ENCODE results near the gene SHC4.

SHC4 gene

GRCh38 chr15:48963524-48964113 lies at the start of gene SHC4:
Gene SHC4 (minus strand): TSS chr15:48963919. CDS start chr15:48963015, 904 bp downstream.
- ChIA-PET CTCF (interaction anchor here (1.3 to 3.2 kb wide), 8 partner anchors 9 to 102 kb away, joined by 3 to 14 read pairs (median 5); partner anchors contain the start of gene EID1), POLR2A (no interaction called here)
- TF ChIP-seq CTCF (IDR thresholded peaks at IDR 0.05; ENCODE audit: control extremely low read depth, extremely low read depth, low read depth, missing control alignments), result no peak
- peak; percentile 60 for DNase-seq (ENCODE audit: extremely low spot score)

- POLR2A ChIA-PET, result no interaction called here
- CTCF ChIA-PET, result interaction anchor here (1.2 to 1.7 kb wide), 2 partner anchors 10 to 24 kb away, joined by 3 to 4 read pairs; no protein-coding TSS in a partner anchor
- no peak for TF ChIP-seq CTCF (IDR thresholded peaks at IDR 0.05; ENCODE audit: control extremely low read depth, extremely low read depth, low read depth, missing control alignments)
- no peak for DNase-seq (ENCODE audit: extremely low spot score)
These were observed 35.6 kb upstream of the SHC4 start for GRCh38 chr15:48999314-48999713.

- no peak for TF ChIP-seq CTCF (IDR thresholded peaks at IDR 0.05; ENCODE audit: control extremely low read depth, extremely low read depth, low read depth, missing control alignments)
These were observed 32.6 kb upstream of the SHC4 start for GRCh38 chr15:48996276-48996675.

GRCh38 chr15:48993380-48993779 lies 29.7 kb upstream of the SHC4 start:
- POLR2A ChIA-PET, result no interaction called here
- CTCF ChIA-PET, result interaction anchor here (1.2 to 5.5 kb wide), 5 partner anchors 18 to 213 kb away, joined by 3 to 48 read pairs (median 3); no protein-coding TSS in a partner anchor
- no peak for TF ChIP-seq CTCF (IDR thresholded peaks at IDR 0.05; ENCODE audit: control extremely low read depth, extremely low read depth, low read depth, missing control alignments)
- DNase-seq (ENCODE audit: extremely low spot score), result no peak

More at GRCh38 chr15:48996276-48996675, 32.6 kb upstream of the SHC4 start:
- POLR2A ChIA-PET, result no interaction called here
- no peak for DNase-seq (ENCODE audit: extremely low spot score)
- CTCF ChIA-PET, result no interaction called here

- ChIA-PET CTCF (interaction anchor here (0.9 to 5.5 kb wide), 5 partner anchors 17 to 131 kb away, joined by 3 to 48 read pairs (median 6); no protein-coding TSS in a partner anchor), POLR2A (no interaction called here)
- no peak for TF ChIP-seq CTCF (IDR thresholded peaks at IDR 0.05; ENCODE audit: control extremely low read depth, extremely low read depth, low read depth, missing control alignments)
- DNase-seq (ENCODE audit: extremely low spot score), result peak; percentile 41
These were observed 28.8 kb upstream of the SHC4 start for GRCh38 chr15:48992545-48992944.

GRCh38 chr15:48992096-48992495 lies 28.4 kb upstream of the SHC4 start:
- ChIA-PET CTCF (interaction anchor here (0.9 to 5.5 kb wide), 5 partner anchors 17 to 130 kb away, joined by 3 to 48 read pairs (median 6); no protein-coding TSS in a partner anchor), POLR2A (no interaction called here)
- no peak for TF ChIP-seq CTCF (IDR thresholded peaks at IDR 0.05; ENCODE audit: control extremely low read depth, extremely low read depth, low read depth, missing control alignments)
- no peak for DNase-seq (ENCODE audit: extremely low spot score)
